Kasumi-1 (cell line): Measurements from ENCODE around the gene RAP1GAP2.
"Not testable (repeated sequence)": the region's sequence is repeated elsewhere in the genome, so short reads cannot be mapped to it uniquely, and the experiment has no call there.

Experiments used
- DNase-seq, 2 experiments: peaks; one replicate each; lab custom pipeline; 2025; lab: John Stamatoyannopoulos, UW

The RAP1GAP2 gene

DNA sequence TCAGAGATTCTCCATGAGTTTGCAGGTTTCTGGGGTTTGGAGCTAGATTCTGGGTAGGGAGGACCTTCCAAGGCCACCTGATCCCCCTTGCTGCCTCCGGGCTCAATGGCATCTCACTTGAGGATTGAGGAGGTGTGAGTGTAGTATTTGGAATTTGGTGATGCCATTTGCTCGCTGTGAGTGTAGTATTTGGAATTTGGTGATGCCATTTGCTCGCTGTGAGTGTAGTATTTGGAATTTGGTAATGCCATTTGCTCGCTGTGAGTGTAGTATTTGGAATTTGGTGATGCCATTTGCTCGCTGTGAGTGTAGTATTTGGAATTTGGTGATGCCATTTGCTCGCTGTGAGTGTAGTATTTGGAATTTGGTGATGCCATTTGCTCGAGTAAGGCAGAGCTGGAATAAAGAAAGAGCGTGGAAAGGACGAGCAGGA lies 202.2 kb downstream of the RAP1GAP2 start:
- not testable (repeated sequence) for DNase-seq

DNA sequence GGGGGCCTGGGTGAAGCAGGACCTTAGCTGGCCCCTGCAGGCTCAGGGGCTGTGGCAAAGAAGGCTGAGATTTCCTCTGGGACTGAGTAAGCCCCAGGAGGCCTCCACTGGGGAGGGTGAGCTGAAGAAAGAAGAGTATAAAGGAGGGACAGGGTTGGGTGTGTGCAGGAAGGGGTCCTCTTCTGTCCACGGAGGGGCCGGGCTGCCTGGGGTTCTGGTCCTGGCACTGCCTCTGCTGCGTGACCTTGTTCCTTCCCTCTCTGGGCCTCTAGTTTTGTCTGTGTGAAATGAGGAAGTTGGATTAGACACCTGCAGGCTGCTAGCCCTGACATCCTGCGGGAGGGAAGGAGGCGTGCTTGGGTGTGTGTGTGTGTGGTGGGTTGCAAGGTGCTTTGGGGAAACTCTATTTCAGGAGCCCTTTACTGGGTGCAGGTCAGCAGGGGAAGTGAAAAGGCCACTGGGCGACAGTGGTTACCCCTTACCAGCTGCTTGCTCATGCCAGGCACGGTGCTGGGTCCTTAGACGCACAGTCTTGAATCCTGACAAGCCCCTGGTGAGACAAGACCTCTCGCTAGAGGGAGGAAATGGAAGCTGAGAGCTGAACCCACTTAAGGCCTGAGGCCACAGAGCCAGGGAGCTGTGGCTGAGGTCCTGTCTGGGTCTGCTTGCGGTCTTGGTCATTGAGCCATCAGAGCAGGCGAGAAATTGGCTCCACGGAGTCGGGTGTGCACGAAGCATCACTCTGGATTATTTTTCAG lies 206.5 kb downstream of the RAP1GAP2 start:
- DNase-seq = peak; percentile 33 to 39

GRCh38 chr17:3003296-3004149 lies 207.3 kb downstream of the RAP1GAP2 start:
- peak; percentile 8 to 14 for DNase-seq

GRCh38 chr17:3004150-3004801 lies 208.0 kb downstream of the RAP1GAP2 start:
- DNase-seq = peak; percentile 2 to 22

GRCh38 chr17:3004925-3005324 lies 208.7 kb downstream of the RAP1GAP2 start:
- DNase-seq = no peak

GRCh38 chr17:3005696-3006095 lies 209.5 kb downstream of the RAP1GAP2 start:
- DNase-seq = no peak

GRCh38 chr17:3006801-3007200 lies 210.6 kb downstream of the RAP1GAP2 start:
- DNase-seq = no peak

DNA sequence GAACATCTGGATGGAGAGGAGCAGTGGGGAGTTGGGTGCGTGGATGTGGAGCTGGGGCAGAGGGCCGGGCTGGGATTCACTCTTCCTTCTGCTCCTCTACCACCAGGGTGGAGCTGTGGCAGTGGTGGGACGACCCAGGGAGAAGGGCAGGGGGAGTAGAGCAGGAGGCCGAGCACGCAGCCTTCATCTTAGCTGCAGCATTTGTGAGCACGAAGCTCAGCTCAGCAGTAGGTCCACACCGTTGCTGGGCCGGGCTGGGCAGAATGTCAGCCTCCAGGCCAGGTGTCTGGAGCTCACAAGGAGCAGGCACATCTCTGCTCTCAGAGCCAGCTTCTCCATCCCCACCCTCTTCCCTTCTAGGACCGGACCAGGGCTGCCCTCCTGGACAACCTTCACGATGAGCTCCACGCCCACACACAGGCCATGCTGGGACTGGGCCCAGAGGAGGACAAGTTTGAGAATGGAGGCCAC lies 211.4 kb downstream of the RAP1GAP2 start:
- no peak for DNase-seq

GRCh38 chr17:3008336-3009288 lies 212.4 kb downstream of the RAP1GAP2 start:
- DNase-seq = no peak

DNA sequence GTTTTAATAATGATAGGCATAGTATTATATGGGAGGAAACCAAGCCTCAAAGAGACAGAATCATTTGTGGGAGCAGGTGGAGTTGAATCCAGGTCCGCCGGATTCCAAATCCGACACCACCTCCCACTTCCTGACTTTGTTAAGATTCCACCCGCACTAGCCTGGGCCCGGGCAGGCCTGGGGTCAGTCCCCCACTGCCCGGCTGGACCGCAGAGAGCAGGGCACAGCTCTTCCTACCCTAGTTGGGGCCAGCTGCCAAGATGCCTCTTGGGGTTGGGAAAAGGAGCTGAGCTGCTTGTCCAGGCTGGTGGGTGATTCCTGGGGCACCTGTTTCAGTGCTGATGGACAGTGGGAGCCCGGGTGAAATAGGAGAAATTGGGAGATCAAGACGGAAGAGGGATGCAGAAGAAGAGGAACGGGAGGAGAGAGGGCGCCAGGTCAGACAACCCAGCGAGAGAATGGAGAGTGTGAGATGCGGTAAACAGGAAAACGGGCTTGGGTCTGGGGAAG lies 213.2 kb downstream of the RAP1GAP2 start:
- DNase-seq = no peak

DNA sequence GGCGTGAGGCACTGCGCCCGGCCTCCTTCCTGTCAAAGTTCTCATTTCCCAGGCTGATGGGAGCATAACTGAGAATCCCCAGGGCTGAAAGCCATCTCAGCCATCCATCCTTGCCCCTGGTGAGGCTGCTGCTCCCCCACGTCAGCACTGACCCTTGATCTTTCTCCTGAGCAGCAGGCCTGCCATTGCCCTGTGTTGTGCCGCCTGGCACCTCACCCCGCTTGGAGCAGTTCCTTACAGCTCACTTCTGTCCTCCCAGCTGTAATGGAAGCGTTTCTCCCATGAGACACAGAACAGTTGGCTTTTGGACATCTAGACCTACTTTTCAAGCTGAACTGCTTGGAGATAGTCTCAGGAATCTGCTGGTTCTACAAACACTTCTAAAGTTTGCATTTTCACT lies 215.7 kb downstream of the RAP1GAP2 start:
- no peak for DNase-seq

- DNase-seq = peak; percentile 25 to 31
Observed at GRCh38 chr17:3012926-3013581, 216.8 kb downstream of the RAP1GAP2 start.

- no peak for DNase-seq
Observed at GRCh38 chr17:3015890-3016289, 219.7 kb downstream of the RAP1GAP2 start.

DNA sequence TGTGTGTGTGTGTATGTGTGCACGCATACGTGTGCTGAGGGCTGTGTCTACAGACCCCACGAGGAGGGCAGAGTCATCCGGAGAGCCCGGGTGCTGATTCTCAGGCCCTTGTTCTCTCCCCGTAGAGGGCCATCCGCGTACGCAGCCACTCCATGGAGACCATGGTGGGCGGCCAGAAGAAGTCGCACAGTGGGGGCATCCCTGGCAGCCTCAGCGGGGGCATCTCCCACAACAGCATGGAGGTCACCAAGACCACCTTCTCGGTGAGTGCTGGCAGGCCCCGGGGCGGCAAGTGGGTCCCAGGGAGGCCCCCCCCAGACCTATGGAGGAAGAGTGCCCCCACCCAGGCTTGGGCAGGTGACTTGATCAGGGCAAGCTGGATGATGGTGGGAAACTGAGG lies 221.7 kb downstream of the RAP1GAP2 start:
- no peak for DNase-seq

DNA sequence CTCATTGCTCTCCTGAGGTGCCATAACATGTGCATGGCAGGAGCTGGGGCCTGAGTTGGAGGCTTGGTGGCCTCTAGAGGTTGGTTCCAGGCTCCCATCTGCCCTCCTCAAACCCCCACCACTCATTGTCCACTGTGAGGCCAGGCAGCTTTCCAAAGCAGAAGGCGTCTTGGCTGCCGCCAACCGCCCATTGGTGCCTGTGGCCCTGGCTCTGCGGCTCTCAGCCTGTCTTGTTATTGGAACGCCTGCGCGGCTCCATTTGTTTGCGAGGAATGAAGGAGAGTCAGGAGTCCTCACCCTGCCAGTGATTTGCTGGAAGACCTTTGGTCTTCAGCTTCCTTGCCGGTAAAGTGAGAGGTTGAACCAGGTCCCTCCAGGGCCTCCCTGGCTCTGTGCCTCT lies 223.5 kb downstream of the RAP1GAP2 start:
- DNase-seq = no peak

DNA sequence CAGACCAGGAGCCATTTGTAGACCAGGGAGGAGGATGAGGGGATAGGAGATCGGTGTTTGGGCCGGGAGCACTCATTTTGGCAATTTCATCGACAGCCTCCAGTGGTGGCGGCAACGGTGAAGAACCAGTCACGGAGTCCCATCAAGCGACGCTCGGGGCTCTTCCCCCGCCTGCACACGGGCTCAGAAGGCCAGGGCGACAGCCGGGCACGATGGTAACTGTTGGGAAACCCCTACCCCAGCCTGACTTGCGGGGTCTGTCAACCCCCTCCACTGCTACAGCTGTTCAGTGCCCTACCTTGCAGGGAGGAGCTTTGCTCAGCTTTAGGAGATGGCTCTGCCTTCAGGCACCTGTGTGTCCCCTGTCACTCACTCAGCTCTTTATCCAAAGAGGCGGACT lies 224.1 kb downstream of the RAP1GAP2 start:
- DNase-seq = no peak

- DNase-seq = no peak
Observed at GRCh38 chr17:3022197-3022596, 226.0 kb downstream of the RAP1GAP2 start.

DNA sequence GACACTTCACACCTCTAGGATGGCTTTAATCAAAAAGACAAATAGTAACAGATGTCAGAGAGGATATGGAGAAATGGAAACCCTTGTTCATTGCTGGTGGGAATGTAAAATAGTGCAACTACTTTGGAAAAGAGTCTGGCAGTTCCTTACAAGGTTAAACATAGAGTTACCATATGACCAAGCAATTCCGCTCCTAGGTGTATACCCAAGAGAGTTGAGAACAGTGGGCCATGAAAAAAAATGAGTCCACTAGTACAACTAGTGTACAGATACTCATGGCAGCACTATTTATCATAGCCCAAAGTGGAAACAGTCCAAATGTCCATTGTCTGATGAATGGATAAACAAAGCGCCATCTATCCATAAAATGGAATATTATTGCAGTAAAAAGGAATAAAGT lies 228.1 kb downstream of the RAP1GAP2 start:
- DNase-seq = no peak

- no peak for DNase-seq
Observed at GRCh38 chr17:3025421-3026124, 229.3 kb downstream of the RAP1GAP2 start.
